Measurements from ENCODE around the gene MYOG.

- no peak for TF ChIP-seq EP300 (IDR thresholded peaks at IDR 0.05; ENCODE audit: borderline replicate concordance)
- TF ChIP-seq TAF1 (IDR thresholded peaks at IDR 0.05; ENCODE audit: low read depth): no peak
- no peak for TF ChIP-seq NFIC (IDR thresholded peaks at IDR 0.05)
- TF ChIP-seq, protein P1, sequence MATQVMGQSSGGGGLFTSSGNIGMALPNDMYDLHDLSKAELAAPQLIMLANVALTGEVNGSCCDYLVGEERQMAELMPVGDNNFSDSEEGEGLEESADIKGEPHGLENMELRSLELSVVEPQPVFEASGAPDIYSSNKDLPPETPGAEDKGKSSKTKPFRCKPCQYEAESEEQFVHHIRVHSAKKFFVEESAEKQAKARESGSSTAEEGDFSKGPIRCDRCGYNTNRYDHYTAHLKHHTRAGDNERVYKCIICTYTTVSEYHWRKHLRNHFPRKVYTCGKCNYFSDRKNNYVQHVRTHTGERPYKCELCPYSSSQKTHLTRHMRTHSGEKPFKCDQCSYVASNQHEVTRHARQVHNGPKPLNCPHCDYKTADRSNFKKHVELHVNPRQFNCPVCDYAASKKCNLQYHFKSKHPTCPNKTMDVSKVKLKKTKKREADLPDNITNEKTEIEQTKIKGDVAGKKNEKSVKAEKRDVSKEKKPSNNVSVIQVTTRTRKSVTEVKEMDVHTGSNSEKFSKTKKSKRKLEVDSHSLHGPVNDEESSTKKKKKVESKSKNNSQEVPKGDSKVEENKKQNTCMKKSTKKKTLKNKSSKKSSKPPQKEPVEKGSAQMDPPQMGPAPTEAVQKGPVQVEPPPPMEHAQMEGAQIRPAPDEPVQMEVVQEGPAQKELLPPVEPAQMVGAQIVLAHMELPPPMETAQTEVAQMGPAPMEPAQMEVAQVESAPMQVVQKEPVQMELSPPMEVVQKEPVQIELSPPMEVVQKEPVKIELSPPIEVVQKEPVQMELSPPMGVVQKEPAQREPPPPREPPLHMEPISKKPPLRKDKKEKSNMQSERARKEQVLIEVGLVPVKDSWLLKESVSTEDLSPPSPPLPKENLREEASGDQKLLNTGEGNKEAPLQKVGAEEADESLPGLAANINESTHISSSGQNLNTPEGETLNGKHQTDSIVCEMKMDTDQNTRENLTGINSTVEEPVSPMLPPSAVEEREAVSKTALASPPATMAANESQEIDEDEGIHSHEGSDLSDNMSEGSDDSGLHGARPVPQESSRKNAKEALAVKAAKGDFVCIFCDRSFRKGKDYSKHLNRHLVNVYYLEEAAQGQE (IDR thresholded peaks at IDR 0.05; ENCODE audit: low read depth): no peak
- no peak for TF ChIP-seq RAD21 (IDR thresholded peaks at IDR 0.05; ENCODE audit: low read depth)
- TF ChIP-seq TCF12 (IDR thresholded peaks at IDR 0.05; ENCODE audit: low read depth): no peak
- no peak for TF ChIP-seq CREB1 (IDR thresholded peaks at IDR 0.05; ENCODE audit: low read depth)
These were observed 11.2 kb downstream of the MYOG start for GRCh38 chr1:203074610-203075009.

Data from Ishikawa (cell line).